ENCODE measurements around the gene TBC1D8B.

TBC1D8B gene

DNA sequence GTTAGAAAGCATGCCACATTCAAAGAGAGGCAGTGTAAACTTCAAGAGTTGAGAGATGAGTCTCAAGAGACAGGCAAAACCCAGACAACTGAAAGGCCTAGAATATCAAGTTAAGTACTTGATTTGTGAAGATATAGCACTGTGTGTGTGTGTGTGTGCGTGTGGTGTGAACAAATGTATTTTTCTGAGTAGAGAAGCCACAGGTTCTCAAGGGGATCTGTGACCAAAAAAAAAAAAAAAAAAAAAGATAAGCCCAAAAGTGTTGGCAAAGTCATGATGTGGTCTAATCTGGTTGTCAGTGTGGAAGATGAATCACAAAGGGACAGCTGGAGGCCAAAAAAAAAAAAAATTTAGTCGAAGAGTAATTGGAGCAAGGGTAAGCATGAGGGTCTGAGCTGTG, 96.8 kb downstream of the TBC1D8B start:
- no peak for DNase-seq

DNA sequence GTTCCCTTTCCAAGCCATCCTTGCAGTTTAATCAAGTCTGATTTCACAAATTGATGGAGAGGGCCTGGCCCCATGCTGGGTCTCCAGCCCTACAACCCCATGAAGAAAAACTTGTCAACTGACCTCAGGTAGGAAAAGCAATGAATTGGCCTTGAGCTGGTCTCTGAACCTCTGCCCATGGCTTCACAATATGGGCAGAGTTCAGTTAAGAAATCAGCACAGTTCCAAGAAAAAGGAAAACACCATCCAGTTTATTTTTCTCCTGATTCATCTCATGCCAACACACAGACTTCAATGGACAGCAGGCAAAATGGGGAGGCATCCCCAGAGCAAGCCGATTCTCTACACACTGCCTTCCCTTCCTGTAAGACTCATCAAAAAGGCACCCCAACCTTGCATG, 97.4 kb downstream of the TBC1D8B start:
- DNase-seq = no peak

DNA sequence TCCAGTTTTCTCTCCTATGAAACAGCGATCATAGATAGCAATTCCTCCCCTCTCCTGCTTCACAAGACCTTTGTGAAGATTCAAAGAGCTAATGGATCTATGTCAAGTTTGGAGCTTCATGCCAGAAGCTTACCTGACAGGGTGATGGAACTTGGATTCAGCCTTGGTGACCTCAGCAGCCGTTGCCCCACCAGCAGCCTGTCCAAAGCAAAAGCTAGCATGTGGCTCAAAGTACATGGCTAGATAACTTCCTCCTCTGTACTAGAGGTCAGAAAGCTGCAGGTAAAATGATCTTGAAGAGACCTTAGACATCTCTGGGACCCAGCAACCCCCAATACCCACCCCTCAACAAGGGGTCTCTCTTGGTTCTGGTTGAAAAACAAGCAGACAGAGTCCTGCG, 98.9 kb downstream of the TBC1D8B start:
- no peak for DNase-seq

DNA sequence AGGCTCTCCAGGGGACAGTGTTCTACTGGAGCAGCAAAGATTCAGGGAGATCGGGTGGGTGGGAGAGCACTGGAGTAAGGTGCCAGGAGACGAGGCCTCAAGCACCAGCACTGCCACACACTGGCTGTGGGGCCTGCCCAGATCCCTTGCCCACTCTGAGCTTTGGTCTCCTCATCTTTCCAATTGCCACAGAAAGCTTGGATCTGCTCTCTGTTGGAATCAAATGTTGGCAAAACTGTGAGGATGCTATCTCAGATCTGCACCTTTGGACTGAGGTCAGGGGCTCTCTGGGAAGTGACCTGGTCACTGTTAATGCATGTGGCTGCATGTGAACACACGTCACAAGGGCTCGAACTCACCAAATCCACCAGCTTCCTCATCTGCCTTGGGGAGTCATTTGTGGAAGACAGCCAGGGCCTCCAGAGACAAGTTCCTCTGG, 99.3 kb downstream of the TBC1D8B start:
- DNase-seq = no peak

- DNase-seq = no peak
Observed at GRCh38 chrX:106902684-106903083, 100.2 kb downstream of the TBC1D8B start.

DNA sequence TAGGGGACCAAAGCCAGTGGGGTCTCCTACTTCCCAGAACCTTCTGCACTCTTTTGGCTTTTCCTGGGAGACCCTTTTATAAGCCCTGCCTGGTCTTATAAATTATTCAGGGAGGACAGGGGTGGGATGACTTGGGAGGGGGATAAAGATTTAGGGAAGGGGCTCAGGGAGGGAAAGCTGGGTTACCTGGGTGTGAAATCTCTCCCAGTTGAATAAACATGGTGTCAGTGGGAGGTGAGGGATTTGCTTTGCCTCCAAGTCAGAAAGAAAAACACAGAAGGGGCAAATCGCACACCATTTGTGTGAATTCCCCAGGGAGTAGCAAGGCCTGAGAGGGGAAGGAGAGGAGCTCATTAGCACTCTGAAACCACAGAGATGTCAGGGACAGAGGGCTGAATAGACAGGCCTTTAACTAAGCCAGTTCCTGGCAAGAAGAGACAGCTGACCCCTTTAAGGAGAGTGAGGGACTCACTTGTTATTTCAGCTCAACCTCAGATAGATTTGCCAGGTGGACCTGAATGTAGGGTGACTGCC, 100.9 kb downstream of the TBC1D8B start, which contains the start of gene RIPPLY1:
RIPPLY1 (minus strand) TSS at position 51 of the 534 bp plus-strand sequence. CDS start 54 bp downstream, outside the sequence.
- DNase-seq = no peak

- no peak for DNase-seq
Observed at GRCh38 chrX:106903856-106904528, 101.5 kb downstream of the TBC1D8B start.

DNA sequence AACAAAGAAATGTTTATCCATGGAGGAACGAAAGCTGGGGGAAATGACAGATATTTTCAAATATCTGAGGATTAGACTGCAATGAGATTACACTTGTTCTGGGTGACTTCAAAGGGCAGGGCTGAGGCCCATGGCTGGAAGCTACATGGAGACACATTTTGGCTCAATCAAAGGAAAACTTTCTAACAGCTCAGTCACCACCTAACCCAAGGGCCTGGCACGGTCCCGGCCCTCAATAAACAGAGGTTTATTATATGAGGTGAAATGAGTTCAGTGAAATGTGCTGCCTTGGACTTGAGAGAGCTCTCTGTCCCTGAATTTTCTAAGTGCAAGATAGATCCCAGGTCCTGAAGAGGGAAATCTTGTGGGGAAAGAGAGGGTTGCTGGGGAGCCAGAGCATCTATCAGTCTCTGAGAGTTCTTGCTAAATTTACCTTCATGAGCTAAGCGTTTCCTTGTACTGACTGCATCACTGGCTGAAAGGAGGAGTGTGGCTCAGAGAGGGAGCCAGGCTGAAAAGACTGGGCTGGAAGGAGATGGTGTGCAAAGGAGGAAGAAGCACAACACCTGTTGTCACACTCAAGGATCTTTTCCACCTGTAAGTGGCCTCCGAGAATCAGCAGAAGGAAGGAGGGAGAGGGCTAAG, 102.7 kb downstream of the TBC1D8B start:
- DNase-seq = no peak

DNA sequence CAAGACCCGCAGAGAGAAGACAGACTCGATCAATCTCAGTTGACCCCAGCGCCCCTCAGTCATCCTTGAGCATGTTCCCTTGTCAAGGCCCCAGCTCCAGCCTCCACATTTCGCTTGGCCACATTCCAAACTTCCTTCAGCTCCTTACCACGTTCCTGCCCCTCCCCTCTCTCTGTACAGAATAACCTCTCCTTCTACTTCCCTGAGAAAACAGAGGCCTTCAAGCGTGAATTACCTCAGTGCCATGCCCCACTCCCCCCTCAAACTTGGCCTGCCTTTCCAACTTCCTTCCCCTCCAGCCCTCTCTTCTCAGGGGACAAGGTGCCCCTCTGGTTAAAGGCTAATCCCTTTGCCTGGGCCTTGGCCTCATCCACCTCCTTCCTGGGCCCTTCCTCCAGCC, 103.9 kb downstream of the TBC1D8B start:
- no peak for DNase-seq

- no peak for DNase-seq
Observed at GRCh38 chrX:106912864-106913263, 110.4 kb downstream of the TBC1D8B start.

GRCh38 chrX:106917830-106918500, 115.5 kb downstream of the TBC1D8B start:
- no peak for DNase-seq

DNA sequence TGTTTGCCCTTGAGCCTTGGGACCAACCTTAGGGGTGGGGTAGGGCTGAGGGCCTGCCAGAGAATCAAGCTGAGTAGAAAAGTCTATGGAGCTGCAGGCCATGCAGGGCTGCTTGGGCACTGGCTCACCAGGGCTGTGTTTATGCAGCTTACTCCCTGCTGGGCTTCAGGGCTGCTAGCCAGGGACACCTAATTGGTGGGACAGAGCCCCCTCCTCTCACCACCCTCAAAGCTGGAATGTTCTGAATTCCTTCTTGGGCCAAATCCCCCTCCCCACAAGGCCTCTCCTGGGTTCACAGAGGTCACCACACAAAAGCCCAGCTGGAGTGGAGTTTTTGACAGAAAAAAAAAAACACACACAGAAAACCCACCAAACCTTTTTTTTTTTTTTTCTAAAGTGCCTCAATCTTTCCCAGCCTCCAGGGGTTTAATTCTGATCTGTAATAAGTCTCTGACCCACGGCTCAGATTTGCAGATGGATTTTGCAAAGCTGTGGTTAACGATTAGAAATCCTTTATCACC, 117.5 kb downstream of the TBC1D8B start, which contains the start of gene CLDN2:
CLDN2 (plus strand) TSS at position 471 of the 521 bp plus-strand sequence. CDS start 7,827 bp downstream, outside the sequence.
- no peak for DNase-seq

DNA sequence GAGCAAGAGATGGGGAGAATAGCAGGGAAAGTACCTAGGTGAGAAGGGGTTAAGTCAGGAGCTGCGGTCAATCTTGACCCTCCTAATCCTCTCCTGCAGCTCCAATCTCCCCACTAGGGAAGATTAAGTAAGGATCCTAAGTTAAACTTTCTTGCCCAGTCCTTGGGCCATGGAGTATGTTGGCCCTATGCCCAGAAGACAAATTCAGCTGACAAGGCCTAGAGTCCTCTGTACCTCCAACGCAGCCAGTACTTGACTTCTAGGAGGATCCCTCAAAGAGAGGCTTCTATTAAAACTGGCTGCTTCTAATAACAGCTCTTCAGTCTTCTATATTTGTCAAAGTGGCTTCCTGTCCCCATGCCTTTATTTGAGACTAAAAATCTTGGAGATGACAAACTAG, 119.2 kb downstream of the TBC1D8B start:
- DNase-seq = no peak

Data from NCI-H510A treated with DMSO at 0.1 percent for 48 hours (cell line).